ENCODE measurements around the gene MRPL46. TPM values are rescaled to one million over a fixed set of nuclear protein-coding genes. Genes with fewer than 3 reads are reported as not detected.

MRPL46 gene
- total RNA-seq, 1 experiment from 2014 or later, result 30.5 TPM

DNA sequence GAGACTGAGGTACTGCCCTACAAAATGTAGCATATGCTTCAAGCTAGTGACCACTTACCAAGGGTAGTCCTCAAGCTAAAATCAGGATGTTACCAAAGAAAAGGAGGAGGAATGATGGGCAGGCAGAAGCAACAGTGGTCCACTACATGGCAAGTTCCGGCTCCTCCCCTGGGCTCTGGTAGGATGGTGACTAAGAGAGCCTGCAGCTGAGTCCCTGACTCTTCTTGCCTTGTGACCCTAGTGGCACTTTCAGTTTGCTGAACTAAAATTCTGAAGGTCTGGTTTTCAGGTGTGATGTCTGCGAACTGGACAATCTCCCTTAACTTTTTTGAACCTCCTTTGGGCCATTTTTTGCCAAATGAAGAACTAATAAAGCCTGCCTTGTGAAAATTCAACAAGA, 40.9 kb downstream of the MRPL46 start:
- ChIA-PET POLR2A (no interaction called here), CTCF (no interaction called here), RAD21 (ENCODE audit: low non-redundant PET in 1 of 2, low total read pairs in 2 of 2, uncharacterized antibody in 2 of 2, unreplicated experiment in 2 of 2) (no interaction called here)
- Histone ChIP-seq H3K9ac (ENCODE audit: low read length) (no peak overlapping the region), H3K4me1 (ENCODE audit: control insufficient read depth in 1 of 2, insufficient read depth in 2 of 2, low read length in 2 of 2) (no peaks in the 10 kb centered on the region), H4K20me1 (ENCODE audit: insufficient read depth) (no peaks in the 10 kb centered on the region), H3K27me3 (ENCODE audit: insufficient read depth, low read length) (peaks cover 51% of the 10 kb centered on the region), H3K79me2 (ENCODE audit: insufficient read depth, low read length) (no peaks in the 10 kb centered on the region), H3K27ac (ENCODE audit: low read depth, low read length) (no peak overlapping the region), H2AFZ (ENCODE audit: low read depth, low read length, poor library complexity, severe bottlenecking) (no peak overlapping the region), H3K4me2 (ENCODE audit: low read length) (no peak overlapping the region), H3K9me3 (ENCODE audit: control insufficient read depth in 1 of 2, insufficient read depth in 1 of 2, low read depth in 1 of 2, low read length in 2 of 2) (no peaks in the 10 kb centered on the region), H3K36me3 (ENCODE audit: control insufficient read depth in 1 of 2, insufficient read depth in 2 of 2, low read length in 2 of 2) (no peaks in the 10 kb centered on the region), H3K4me3 (replicated peaks in 1 of 2; ENCODE audit: low read depth in 1 of 2, low read length in 2 of 2) (no peak overlapping the region), H3K9me2 (ENCODE audit: insufficient read depth) (no peaks in the 10 kb centered on the region)
- no peak for TF ChIP-seq SP1 (IDR thresholded peaks at IDR 0.05; ENCODE audit: low read depth)
- TF ChIP-seq, protein P1, sequence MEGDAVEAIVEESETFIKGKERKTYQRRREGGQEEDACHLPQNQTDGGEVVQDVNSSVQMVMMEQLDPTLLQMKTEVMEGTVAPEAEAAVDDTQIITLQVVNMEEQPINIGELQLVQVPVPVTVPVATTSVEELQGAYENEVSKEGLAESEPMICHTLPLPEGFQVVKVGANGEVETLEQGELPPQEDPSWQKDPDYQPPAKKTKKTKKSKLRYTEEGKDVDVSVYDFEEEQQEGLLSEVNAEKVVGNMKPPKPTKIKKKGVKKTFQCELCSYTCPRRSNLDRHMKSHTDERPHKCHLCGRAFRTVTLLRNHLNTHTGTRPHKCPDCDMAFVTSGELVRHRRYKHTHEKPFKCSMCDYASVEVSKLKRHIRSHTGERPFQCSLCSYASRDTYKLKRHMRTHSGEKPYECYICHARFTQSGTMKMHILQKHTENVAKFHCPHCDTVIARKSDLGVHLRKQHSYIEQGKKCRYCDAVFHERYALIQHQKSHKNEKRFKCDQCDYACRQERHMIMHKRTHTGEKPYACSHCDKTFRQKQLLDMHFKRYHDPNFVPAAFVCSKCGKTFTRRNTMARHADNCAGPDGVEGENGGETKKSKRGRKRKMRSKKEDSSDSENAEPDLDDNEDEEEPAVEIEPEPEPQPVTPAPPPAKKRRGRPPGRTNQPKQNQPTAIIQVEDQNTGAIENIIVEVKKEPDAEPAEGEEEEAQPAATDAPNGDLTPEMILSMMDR (IDR thresholded peaks at IDR 0.05 in 2 of 3, conservative IDR thresholded peaks at IDR 0.05 in 1 of 3; ENCODE audit: borderline replicate concordance in 1 of 3, insufficient read depth in 1 of 3, low read depth in 2 of 3, low read length in 2 of 3), result no peak
- TF ChIP-seq RAD21 (IDR thresholded peaks at IDR 0.05; ENCODE audit: low read depth), result no peak
- no peak for TF ChIP-seq ZNF274 (IDR thresholded peaks at IDR 0.05; ENCODE audit: low read depth, low read length)
- TF ChIP-seq SRF (IDR thresholded peaks at IDR 0.05; ENCODE audit: low read depth), result no peak
- no peak for TF ChIP-seq ZFX (IDR thresholded peaks at IDR 0.05)
- TF ChIP-seq EZH2 (IDR thresholded peaks at IDR 0.05), result no peak
- no peak for TF ChIP-seq TCF7L2 (IDR thresholded peaks at IDR 0.05; ENCODE audit: borderline replicate concordance, extremely low read depth, insufficient read depth, insufficient read length)
- TF ChIP-seq CBX3 (IDR thresholded peaks at IDR 0.05; ENCODE audit: low read depth), result no peak
- ATAC-seq (no peak), DNase-seq (ENCODE audit: low read depth, low spot score) (no peak)
- intact Hi-C loops (cut with micrococcal nuclease), result no loop called here
- BruUV-seq (replicated peaks), result no TSS peak

DNA sequence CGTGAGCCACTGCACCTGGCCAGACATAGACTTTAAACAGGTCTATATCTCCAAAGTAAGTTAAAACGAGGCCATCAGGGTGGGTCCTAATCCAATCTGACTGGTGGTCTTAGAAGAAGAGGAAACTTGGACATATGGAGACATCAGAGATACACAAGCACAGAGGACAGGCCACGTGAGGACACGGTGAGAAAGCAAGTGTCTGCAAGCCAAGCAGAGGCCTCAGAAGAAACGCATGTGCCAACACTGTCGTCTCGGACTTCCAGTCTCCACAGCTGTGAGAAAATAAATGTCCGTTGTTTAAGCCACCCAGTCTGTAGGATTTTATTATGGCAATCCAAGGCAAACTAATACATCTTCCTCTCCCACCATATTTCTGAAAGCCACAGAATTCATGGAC, 43.9 kb downstream of the MRPL46 start:
- RAD21 ChIA-PET (ENCODE audit: low non-redundant PET in 1 of 2, low total read pairs in 2 of 2, uncharacterized antibody in 2 of 2, unreplicated experiment in 2 of 2), result no interaction called here
- CTCF ChIA-PET, result no interaction called here
- POLR2A ChIA-PET, result no interaction called here
- intact Hi-C loops (cut with micrococcal nuclease), result no loop called here
- Histone ChIP-seq H2AFZ (ENCODE audit: low read depth, low read length, poor library complexity, severe bottlenecking) (no peak overlapping the region), H3K9me2 (ENCODE audit: insufficient read depth) (no peaks in the 10 kb centered on the region), H3K9ac (ENCODE audit: low read length) (no peak overlapping the region), H3K4me2 (ENCODE audit: low read length) (no peak overlapping the region), H4K20me1 (ENCODE audit: insufficient read depth) (no peaks in the 10 kb centered on the region), H3K79me2 (ENCODE audit: insufficient read depth, low read length) (no peaks in the 10 kb centered on the region), H3K9me3 (ENCODE audit: control insufficient read depth in 1 of 2, insufficient read depth in 1 of 2, low read depth in 1 of 2, low read length in 2 of 2) (no peaks in the 10 kb centered on the region), H3K27ac (ENCODE audit: low read depth, low read length) (no peak overlapping the region), H3K27me3 (ENCODE audit: insufficient read depth, low read length) (peaks cover 41% of the 10 kb centered on the region), H3K4me1 (ENCODE audit: control insufficient read depth in 1 of 2, insufficient read depth in 2 of 2, low read length in 2 of 2) (no peaks in the 10 kb centered on the region), H3K36me3 (ENCODE audit: control insufficient read depth in 1 of 2, insufficient read depth in 2 of 2, low read length in 2 of 2) (no peaks in the 10 kb centered on the region), H3K4me3 (replicated peaks in 1 of 2; ENCODE audit: low read depth in 1 of 2, low read length in 2 of 2) (no peak overlapping the region)
- DNase-seq (ENCODE audit: low read depth, low spot score) (no peak), ATAC-seq (no peak)
- no TSS peak for BruUV-seq (replicated peaks)
- TF ChIP-seq JUND (IDR thresholded peaks at IDR 0.05) (no peak), RAD21 (IDR thresholded peaks at IDR 0.05; ENCODE audit: low read depth) (no peak), SRF (IDR thresholded peaks at IDR 0.05; ENCODE audit: low read depth) (no peak), CBX3 (IDR thresholded peaks at IDR 0.05; ENCODE audit: low read depth) (no peak), SP1 (IDR thresholded peaks at IDR 0.05; ENCODE audit: low read depth) (no peak), ZFX (IDR thresholded peaks at IDR 0.05) (no peak), EGR1 (IDR thresholded peaks at IDR 0.05; ENCODE audit: low read depth) (no peak), CEBPB (IDR thresholded peaks at IDR 0.05; ENCODE audit: low read depth) (no peak), EZH2 (IDR thresholded peaks at IDR 0.05) (no peak), TCF7L2 (IDR thresholded peaks at IDR 0.05; ENCODE audit: borderline replicate concordance, extremely low read depth, insufficient read depth, insufficient read length) (no peak), ZNF274 (IDR thresholded peaks at IDR 0.05; ENCODE audit: low read depth, low read length) (no peak)
- TF ChIP-seq, protein P1 (IDR thresholded peaks at IDR 0.05 in 2 of 3, conservative IDR thresholded peaks at IDR 0.05 in 1 of 3; ENCODE audit: borderline replicate concordance in 1 of 3, insufficient read depth in 1 of 3, low read depth in 2 of 3, low read length in 2 of 3), result no peak
- TF ChIP-seq, protein P2, sequence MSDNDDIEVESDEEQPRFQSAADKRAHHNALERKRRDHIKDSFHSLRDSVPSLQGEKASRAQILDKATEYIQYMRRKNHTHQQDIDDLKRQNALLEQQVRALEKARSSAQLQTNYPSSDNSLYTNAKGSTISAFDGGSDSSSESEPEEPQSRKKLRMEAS (IDR thresholded peaks at IDR 0.05), result no peak

All from HCT116 (cell line).